KMS-11 (cell line): Measurements from ENCODE around the gene VWC2L.

Source experiments
- H2AFZ ChIP-seq: fragments of 200-600 bp; sonication (generic); 2 replicates; pipeline ENCODE4 v1.6.1; 2016; ENCODE audit warnings: antibody characterized with exemption, mixed run types, low read depth
- H3K27ac ChIP-seq: fragments of 200-600 bp; sonication (generic); 2 replicates; pipeline ENCODE4 v1.6.1; 2016; ENCODE audit warnings: mild to moderate bottlenecking, mixed run types
- H3K27me3 ChIP-seq: fragments of 200-600 bp; sonication (generic); 2 replicates; pipeline ENCODE4 v1.6.1; 2017; ENCODE audit warnings: mild to moderate bottlenecking, low read depth, mixed run types, moderate library complexity; ENCODE audit not compliant: insufficient read depth
- H3K36me3 ChIP-seq: fragments of 200-600 bp; sonication (generic); 2 replicates; pipeline ENCODE4 v1.6.1; 2017; ENCODE audit warnings: mild to moderate bottlenecking, mixed run types; ENCODE audit not compliant: insufficient read depth
- H3K4me1 ChIP-seq: fragments of 200-600 bp; sonication (generic); 2 replicates; pipeline ENCODE4 v1.6.1; 2016; ENCODE audit warnings: mild to moderate bottlenecking, low read depth, mixed run types; ENCODE audit not compliant: poor library complexity, severe bottlenecking
- H3K4me2 ChIP-seq: fragments of 200-600 bp; sonication (generic); 2 replicates; pipeline ENCODE4 v1.7.0; 2016; ENCODE audit warnings: mild to moderate bottlenecking, mixed run types
- H3K4me3 ChIP-seq: fragments of 200-600 bp; sonication (generic); IDR thresholded peaks from 2 replicates; pipeline ENCODE4 v1.6.1; 2017; ENCODE audit warnings: low read depth, low read length, mixed read lengths; ENCODE audit not compliant: insufficient read depth
- H3K79me2 ChIP-seq: fragments of 200-600 bp; sonication (generic); 2 replicates; pipeline ENCODE4 v1.6.1; 2016; ENCODE audit warnings: low read depth, mixed run types; ENCODE audit not compliant: insufficient read depth
- H3K9ac ChIP-seq: fragments of 200-600 bp; sonication (generic); 2 replicates; pipeline ENCODE4 v1.6.1; 2016; ENCODE audit warnings: mild to moderate bottlenecking, mixed run types
- H4K20me1 ChIP-seq: fragments of 200-600 bp; sonication (generic); 2 replicates; pipeline ENCODE4 v1.6.1; 2016; ENCODE audit warnings: mild to moderate bottlenecking, mixed run types; ENCODE audit not compliant: insufficient read depth
- CTCF ChIP-seq: fragments of 200-600 bp; sonication (generic); conservative IDR thresholded peaks from 2 replicates; pipeline ENCODE4 v1.6.1; 2017; ENCODE audit warnings: low read depth, mild to moderate bottlenecking, antibody characterized with exemption, low read length, moderate library complexity, mixed read lengths

Gene VWC2L

GRCh38 chr2:214412679-214413078 lies 1.8 kb downstream of the VWC2L start:
- Histone ChIP-seq H3K4me2 (no peak overlapping the region), H2AFZ (no peak overlapping the region), H3K79me2 (no peaks in the 10 kb centered on the region), H3K4me1 (no peaks in the 10 kb centered on the region), H3K36me3 (no peaks in the 10 kb centered on the region), H3K9ac (no peak overlapping the region), H3K27ac (no peak overlapping the region), H4K20me1 (no peaks in the 10 kb centered on the region), H3K27me3 (no peaks in the 10 kb centered on the region), H3K4me3 (no peak overlapping the region)
- TF ChIP-seq CTCF, result no peak

- no peak overlapping the region for H3K9ac ChIP-seq
- H3K4me1 ChIP-seq, result no peaks in the 10 kb centered on the region
- no peaks in the 10 kb centered on the region for H4K20me1 ChIP-seq
- H3K27ac ChIP-seq, result no peak overlapping the region
- no peaks in the 10 kb centered on the region for H3K79me2 ChIP-seq
- no peak for TF ChIP-seq CTCF
- no peaks in the 10 kb centered on the region for H3K36me3 ChIP-seq
- H2AFZ ChIP-seq, result no peak overlapping the region
- no peak overlapping the region for H3K4me3 ChIP-seq
- no peaks in the 10 kb centered on the region for H3K27me3 ChIP-seq
- H3K4me2 ChIP-seq, result no peak overlapping the region
Measured at GRCh38 chr2:214436470-214436869, 25.6 kb downstream of the VWC2L start.

DNA sequence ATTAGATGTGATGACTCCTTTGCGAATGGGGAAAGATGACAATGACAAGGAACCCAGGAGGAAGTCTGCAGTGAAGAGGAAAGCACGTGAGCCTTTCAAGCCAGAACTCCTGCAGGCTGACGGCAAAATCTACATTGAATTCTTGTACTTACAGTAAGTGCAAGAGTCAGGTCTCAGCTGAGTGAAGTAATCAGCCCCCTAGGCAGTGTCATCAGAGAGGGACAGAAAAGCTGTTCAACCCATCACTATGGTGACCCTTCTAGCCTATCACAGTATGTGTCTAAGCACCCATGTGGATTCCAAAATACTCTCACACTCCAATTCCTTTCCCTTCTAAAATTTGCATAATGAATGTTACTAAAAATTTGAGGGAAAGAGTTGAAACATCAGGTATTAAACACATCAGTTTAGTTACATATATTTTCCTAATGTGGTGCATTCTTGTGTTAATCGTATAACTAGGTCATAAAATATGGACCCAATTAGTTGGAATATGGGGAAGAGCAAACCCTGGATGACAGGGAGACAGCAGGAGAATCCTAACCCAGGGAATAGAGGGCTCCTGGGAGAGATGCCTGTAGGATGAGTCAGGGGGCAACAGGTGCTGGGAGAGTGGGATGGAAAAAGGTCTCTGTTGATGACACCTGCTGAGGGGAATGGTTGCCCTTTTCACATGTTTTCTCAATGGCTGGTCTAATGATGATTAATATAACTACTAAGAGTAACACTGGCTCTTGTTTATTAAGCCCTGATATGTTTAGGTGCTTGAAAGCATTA lies 39.5 kb downstream of the VWC2L start:
- no peak overlapping the region for H3K27ac ChIP-seq
- H4K20me1 ChIP-seq, result no peaks in the 10 kb centered on the region
- H3K4me1 ChIP-seq, result no peaks in the 10 kb centered on the region
- no peaks in the 10 kb centered on the region for H3K79me2 ChIP-seq
- no peak overlapping the region for H3K4me3 ChIP-seq
- no peak overlapping the region for H2AFZ ChIP-seq
- H3K4me2 ChIP-seq, result no peak overlapping the region
- H3K36me3 ChIP-seq, result no peaks in the 10 kb centered on the region
- no peak for TF ChIP-seq CTCF
- H3K9ac ChIP-seq, result no peak overlapping the region
- H3K27me3 ChIP-seq, result no peaks in the 10 kb centered on the region

DNA sequence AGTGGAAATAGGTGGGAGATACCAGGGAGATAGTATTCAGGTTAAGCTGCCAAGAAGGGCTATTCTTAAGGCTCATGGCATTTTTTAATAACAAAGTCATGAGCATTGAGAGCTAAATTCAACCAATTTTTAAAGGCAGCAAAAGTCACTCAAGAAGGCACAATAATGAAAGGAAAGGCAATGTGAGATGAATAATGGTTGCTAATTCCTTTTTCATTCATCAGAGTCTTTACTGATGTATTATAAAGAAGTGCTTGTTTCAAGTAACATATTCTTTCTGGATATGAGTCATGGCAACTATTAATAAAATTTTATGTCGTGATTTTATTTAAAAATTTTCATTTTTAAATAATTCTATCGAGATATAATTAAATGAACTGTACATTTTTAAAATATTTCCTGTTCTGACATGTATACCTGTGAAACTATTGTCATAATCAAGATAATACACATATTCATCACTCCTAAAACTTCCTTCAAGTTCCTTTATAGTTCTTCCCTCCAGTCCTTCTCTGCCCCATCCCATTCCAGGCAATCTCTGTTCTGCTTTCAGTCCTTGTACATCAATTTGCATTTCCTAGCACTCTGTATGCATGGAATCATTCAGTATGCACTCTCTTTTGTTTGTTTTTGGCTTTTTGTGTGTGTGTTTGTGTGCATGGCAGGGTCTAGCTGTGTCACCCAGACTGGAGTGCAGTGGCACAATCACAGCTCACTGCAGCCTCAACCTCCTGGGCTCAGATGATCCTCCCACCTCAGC lies 40.8 kb downstream of the VWC2L start:
- H3K4me2 ChIP-seq, result no peak overlapping the region
- H2AFZ ChIP-seq, result no peak overlapping the region
- no peak overlapping the region for H3K4me3 ChIP-seq
- H3K79me2 ChIP-seq, result no peaks in the 10 kb centered on the region
- H3K4me1 ChIP-seq, result no peaks in the 10 kb centered on the region
- H3K36me3 ChIP-seq, result no peaks in the 10 kb centered on the region
- no peaks in the 10 kb centered on the region for H4K20me1 ChIP-seq
- H3K27me3 ChIP-seq, result no peaks in the 10 kb centered on the region
- no peak for TF ChIP-seq CTCF
- H3K9ac ChIP-seq, result no peak overlapping the region
- H3K27ac ChIP-seq, result no peak overlapping the region
